Kidney (tissue), 14 donors: ENCODE measurements around the gene MYOD1. TPM values are rescaled to one million over a fixed set of nuclear protein-coding genes. Genes with fewer than 3 reads are reported as not detected.
A peak's percentile ranks its signal among the peaks of the same experiment; 100 is the strongest.

Experiments used
- DNase-seq, 5 donors: peaks; one replicate each; pipeline ENCODE4 v3.0.0-alpha.2; 2013 to 2020
- FAIRE-seq: peaks from 2 replicates; lab custom pipeline; 2012; peaks lifted over from hg19 to GRCh38; lab: Jason Lieb, UNC
- H3K27ac ChIP-seq, 2 donors: one replicate each; pipeline ENCODE4 v1.7.0; 2013; ENCODE audit warnings: low read depth in 2 of 2, low read length in 2 of 2, inconsistent platforms in 1 of 2
- H3K27me3 ChIP-seq: one replicate; pipeline ENCODE4 v1.7.1; 2013; ENCODE audit warnings: low read length, inconsistent platforms; ENCODE audit not compliant: control insufficient read depth, insufficient read depth
- H3K36me3 ChIP-seq, 3 donors: one replicate each; pipeline versions ENCODE4 v1.7.0 to v1.7.1; 2013; ENCODE audit warnings: low read length in 3 of 3, control low read depth in 1 of 3, inconsistent platforms in 1 of 3; ENCODE audit not compliant: insufficient read depth in 3 of 3, control insufficient read depth in 2 of 3
- H3K4me1 ChIP-seq, 3 donors: one replicate each; pipeline versions ENCODE4 v1.7.0 to v1.7.1; 2013; ENCODE audit warnings: low read length in 3 of 3, inconsistent platforms in 1 of 3, low read depth in 1 of 3; ENCODE audit not compliant: control insufficient read depth in 2 of 3, insufficient read depth in 2 of 3
- H3K4me3 ChIP-seq, 3 donors: one replicate each; pipeline versions ENCODE4 v1.7.0 to v1.8.1; 2013; ENCODE audit warnings: low read length in 3 of 3, control low read depth in 1 of 3, inconsistent platforms in 1 of 3
- H3K9ac ChIP-seq, 3 donors: one replicate each; pipeline versions ENCODE4 v1.7.0 to v1.7.1; 2013; ENCODE audit warnings: low read length in 3 of 3, control low read depth in 1 of 3, inconsistent platforms in 1 of 3
- H3K9me3 ChIP-seq, 3 donors: one replicate each; pipeline versions ENCODE4 v1.7.0 to v1.7.1; 2013; ENCODE audit warnings: low read length in 3 of 3, control low read depth in 1 of 3, inconsistent platforms in 1 of 3; ENCODE audit not compliant: control insufficient read depth in 2 of 3, insufficient read depth in 1 of 3
- intact Hi-C: fragments of 100-400 bp; cut with DNase I; formaldehyde crosslinking; loops from one replicate; pipeline ENCODE4 v1.11.1; 2022
- polyA plus RNA-seq: library from polyadenylated mRNA; stranded (reverse); fragments of 350-450 nt; fragmentation: Illumina TruSeq; extraction: RNeasy Lipid Tissue Mini Kit (QIAGEN cat#74804); gene quantifications from one replicate; pipeline ENCODE4 v1.2.3, GENCODE V29; 2014; ENCODE audit warnings: low read depth, low replicate concordance; ENCODE audit not compliant: insufficient read depth
- total RNA-seq: library from RNA; stranded (reverse); fragmentation: NEBNext Ultra II Directional; extraction: Animal tissue kit (Norgen Biotek cat#: 25700); gene quantifications from one replicate; pipeline ENCODE4 v1.2.1, GENCODE V29; 2021
- TF ChIP-seq, protein P1 (sequence below): IDR thresholded peaks from 3 replicates; pipeline ENCODE4 v1.5.1; 2012; ENCODE audit warnings: mild to moderate bottlenecking, moderate library complexity, borderline replicate concordance; ENCODE audit not compliant: insufficient read depth; ENCODE audit errors: extremely low read depth
- donor health status: control.
- donor health status: control.
- donor health status: control.
- donor health status: control.
- donor health status: control.
- donor health status: DM: yes; HTN: yes; CAD: no.
- donor health status: Normal renal cell carcinoma (clear cell type).

The MYOD1 gene
- total and polyA plus RNA-seq, 2 donors from 2014 or later = not detected

DNA sequence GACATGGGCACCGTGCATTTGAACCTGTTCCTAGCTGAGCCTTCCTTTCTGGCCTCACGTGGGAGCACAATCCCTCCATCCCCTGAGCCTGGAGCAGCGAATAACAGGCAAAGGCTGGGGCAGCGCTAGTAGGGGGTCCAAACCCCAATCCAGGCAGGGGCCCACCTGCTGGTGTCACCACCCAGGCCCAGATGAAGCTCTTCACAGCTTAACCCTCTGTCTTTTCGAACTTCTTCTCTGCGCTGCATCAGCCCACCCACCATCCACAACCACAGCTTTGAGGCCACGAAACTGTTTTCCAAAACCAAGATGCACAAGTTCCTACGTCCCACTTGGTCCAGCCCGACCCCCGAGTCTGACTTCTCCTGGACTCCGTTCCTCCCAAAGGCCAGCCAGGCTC is 26.7 kb downstream of the MYOD1 start:
- TF ChIP-seq, protein P1, sequence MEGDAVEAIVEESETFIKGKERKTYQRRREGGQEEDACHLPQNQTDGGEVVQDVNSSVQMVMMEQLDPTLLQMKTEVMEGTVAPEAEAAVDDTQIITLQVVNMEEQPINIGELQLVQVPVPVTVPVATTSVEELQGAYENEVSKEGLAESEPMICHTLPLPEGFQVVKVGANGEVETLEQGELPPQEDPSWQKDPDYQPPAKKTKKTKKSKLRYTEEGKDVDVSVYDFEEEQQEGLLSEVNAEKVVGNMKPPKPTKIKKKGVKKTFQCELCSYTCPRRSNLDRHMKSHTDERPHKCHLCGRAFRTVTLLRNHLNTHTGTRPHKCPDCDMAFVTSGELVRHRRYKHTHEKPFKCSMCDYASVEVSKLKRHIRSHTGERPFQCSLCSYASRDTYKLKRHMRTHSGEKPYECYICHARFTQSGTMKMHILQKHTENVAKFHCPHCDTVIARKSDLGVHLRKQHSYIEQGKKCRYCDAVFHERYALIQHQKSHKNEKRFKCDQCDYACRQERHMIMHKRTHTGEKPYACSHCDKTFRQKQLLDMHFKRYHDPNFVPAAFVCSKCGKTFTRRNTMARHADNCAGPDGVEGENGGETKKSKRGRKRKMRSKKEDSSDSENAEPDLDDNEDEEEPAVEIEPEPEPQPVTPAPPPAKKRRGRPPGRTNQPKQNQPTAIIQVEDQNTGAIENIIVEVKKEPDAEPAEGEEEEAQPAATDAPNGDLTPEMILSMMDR = no peak

DNA sequence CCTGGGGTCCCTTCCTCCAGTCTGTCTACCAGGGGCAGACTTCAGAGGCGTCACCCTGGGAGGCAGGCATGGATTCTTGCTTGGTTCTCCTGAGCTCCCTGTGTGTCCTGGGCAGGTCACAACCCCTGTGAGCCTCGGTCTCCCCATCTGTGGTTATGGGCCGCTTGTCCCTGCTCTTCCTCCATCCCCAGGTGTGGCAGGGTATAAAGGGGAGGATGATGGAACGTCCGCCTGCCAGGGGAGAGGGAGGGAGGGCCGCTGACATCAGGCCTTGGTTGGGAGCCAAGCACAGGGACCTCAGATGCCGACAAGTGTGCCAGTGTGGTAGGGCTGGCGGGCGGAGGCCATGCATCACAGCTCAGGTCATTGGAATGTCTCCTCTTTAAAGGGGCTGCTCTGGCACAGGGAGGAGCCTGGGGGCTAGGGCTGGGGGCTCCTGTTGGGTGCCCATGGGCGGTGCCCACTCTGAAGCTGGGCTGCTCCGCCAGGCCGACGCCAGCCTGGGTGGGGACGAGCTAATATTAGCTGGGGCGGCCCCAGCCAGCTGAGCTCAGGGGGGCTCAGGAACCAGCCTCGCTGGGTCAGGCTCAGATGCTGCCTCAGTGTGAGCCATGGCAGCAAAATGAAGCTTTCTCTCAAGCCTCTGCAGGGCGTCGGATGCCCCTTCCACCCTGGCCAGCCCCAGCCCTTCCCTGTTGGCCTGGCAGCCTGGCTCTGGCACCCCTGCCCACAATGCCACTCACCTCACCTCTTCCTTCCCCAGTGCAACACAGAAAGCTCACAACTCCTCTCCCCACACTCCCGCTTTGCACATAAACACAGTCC is 28.0 kb downstream of the MYOD1 start:
- H3K4me3 ChIP-seq = no peak overlapping the region
- H3K9me3 ChIP-seq = no peaks in the 10 kb centered on the region
- H3K27me3 ChIP-seq = no peaks in the 10 kb centered on the region
- H3K27ac ChIP-seq = no peak overlapping the region
- H3K36me3 ChIP-seq = no peaks in the 10 kb centered on the region
- H3K9ac ChIP-seq = no peak overlapping the region
- intact Hi-C loops = no loop called here
- H3K4me1 ChIP-seq = no peaks in the 10 kb centered on the region
- TF ChIP-seq, protein P1 = no peak
- DNase-seq (peak in 2 of 5 donors; percentile 23 to 55), FAIRE-seq (no peak)

More for the DNA sequence above, 26.7 kb downstream of the MYOD1 start:
- H3K9me3 ChIP-seq = no peaks in the 10 kb centered on the region
- no peak overlapping the region for H3K4me3 ChIP-seq
- DNase-seq (peak in 2 of 5 donors; percentile 9 to 46), FAIRE-seq (no peak)
- no peak overlapping the region for H3K9ac ChIP-seq
- H3K27ac ChIP-seq = no peak overlapping the region
- no peaks in the 10 kb centered on the region for H3K36me3 ChIP-seq
- H3K4me1 ChIP-seq = no peaks in the 10 kb centered on the region
- intact Hi-C loops = no loop called here
- H3K27me3 ChIP-seq = no peaks in the 10 kb centered on the region

DNA sequence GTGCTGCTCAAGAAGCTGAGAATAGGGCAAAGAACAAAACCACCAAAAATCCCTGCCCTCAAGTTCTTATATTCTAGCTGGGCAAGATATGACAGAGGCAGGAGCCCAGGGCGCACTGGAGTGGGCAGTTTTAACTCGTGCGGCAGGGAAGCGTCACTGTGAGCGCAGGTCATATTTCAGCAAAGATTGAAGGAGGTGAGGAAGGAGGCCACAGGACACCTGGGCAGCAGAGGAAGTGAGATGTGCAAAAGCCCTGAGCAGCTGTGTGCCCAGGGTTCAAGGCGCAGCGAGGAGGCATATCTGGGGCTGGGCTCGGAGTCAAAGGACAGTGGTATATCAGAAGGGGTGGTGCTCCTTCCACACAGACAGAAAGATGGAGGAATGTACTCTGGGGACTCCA is 28.7 kb downstream of the MYOD1 start:
- intact Hi-C loops = no loop called here
- no peak overlapping the region for H3K9ac ChIP-seq
- no peak overlapping the region for H3K27ac ChIP-seq
- FAIRE-seq = no peak
- TF ChIP-seq, protein P1 = no peak
- H3K27me3 ChIP-seq = no peaks in the 10 kb centered on the region
- DNase-seq = peak in 2 of 5 donors; percentile 2 to 29
- H3K4me3 ChIP-seq = no peak overlapping the region
- H3K4me1 ChIP-seq = no peaks in the 10 kb centered on the region
- no peaks in the 10 kb centered on the region for H3K36me3 ChIP-seq
- H3K9me3 ChIP-seq = no peaks in the 10 kb centered on the region
